ENCODE results near the gene MGAT4B.

Gene MGAT4B

DNA sequence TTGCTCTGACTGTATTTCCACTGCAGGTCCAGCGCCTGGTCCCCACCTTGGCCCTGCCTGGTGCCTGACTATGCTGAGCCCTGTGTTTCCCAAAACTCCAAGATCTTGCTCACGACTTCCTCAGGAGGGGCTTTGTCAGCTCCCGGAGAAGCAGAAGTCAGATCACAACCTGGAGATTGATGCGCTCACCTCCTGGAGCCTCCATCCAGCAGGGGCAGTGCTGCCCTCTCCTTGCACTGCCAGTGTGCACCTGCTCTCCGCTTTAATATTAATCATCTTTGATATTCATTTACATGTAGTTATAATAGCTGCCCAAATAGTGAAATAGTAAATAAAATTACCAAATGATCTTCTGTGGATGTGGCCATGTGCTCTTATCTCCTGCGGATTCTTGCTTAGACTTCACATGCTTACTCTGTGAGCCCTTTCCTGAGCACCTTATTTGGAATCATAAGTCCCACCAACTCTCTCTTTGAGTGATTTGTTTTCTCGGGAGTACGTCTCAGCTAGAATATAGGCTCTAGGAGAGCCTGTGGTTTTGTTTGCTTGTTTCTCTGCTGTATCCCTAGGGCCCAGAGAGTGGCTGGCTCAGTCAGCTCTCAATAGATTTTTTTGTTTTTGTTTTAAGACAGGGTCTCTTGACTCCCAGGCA, 56.7 kb downstream of the MGAT4B start:
- in situ Hi-C loops (cut with MboI; ENCODE audit: low sequenced_read_pairs): no loop called here

DNA sequence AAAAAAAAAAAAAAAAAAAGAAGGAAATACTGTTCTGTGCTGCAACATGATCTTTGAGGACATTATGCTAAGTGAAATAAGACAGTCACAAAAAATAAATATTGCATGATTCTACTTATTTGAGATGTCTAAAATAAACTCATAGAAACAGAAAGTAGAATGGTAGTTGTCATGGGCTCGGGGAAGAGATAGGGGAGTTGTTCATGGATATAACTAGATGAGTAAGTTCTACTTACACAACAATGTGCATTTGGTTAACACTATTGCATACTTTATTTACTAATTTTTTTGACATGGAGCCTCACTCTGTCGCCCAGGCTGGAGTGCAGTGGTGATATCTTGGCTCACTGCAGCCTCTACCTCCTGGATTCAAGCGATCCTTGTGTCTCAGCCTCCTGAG, 58.9 kb downstream of the MGAT4B start:
- in situ Hi-C loops (cut with MboI; ENCODE audit: low sequenced_read_pairs): no loop called here

Measured in hTERT RPE-1 (cell line).